ENCODE results near the gene NCOA3.

The NCOA3 gene

DNA sequence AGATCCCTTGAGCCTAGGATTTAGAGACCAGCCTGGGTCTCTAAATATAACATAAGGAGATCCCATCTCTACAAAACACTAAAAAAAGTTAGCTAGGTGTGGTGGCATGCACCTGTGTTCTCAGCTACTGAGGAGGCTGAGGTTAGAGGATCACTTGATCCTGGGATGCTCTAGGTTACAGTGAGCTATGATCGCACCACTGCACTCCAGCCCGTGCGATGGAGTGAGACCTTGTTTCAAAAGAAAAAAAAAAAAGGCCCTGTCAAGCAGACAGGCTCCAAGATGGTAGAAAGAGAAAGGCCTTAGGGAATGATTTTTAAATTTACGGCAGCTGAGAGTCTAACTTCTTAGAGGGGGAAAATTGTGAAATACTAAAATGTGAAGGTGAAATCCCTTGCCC lies 22.6 kb upstream of the NCOA3 start:
- Histone ChIP-seq H3K36me3 (ENCODE audit: insufficient read depth, low read length) (no peaks in the 10 kb centered on the region), H4K20me1 (ENCODE audit: insufficient read depth, low read length) (no peaks in the 10 kb centered on the region), H3K9ac (ENCODE audit: low read length) (peak overlapping the region; percentile 11; the same call in 1 of the 2 replicates), H3K4me2 (ENCODE audit: low read length) (peak overlapping the region; percentile 6; the same call in 1 of the 2 replicates), H3K27ac (ENCODE audit: low read depth, low read length, poor library complexity, severe bottlenecking) (peak overlapping the region; percentile 100), H3K9me2 (ENCODE audit: low read depth, low read length) (no peaks in the 10 kb centered on the region), H3F3A (ENCODE audit: insufficient read depth, low read length) (no peaks in the 10 kb centered on the region), H3K4me1 (ENCODE audit: insufficient read depth, low read length, severe bottlenecking) (peaks cover 73% of the 10 kb centered on the region), H3K27me3 (ENCODE audit: insufficient read depth, low read length) (no peaks in the 10 kb centered on the region), H2AFZ (ENCODE audit: low read length) (no peak overlapping the region), H3K9me3 (ENCODE audit: low read length) (no peaks in the 10 kb centered on the region), H3K79me2 (ENCODE audit: insufficient read depth, low read length) (no peaks in the 10 kb centered on the region), H3K4me3 (ENCODE audit: low read depth, low read length, poor library complexity, severe bottlenecking) (no peak overlapping the region)
- TF ChIP-seq EZH2 (IDR thresholded peaks at IDR 0.05; ENCODE audit: borderline replicate concordance, low read length) = no peak
- TF ChIP-seq, protein P1, sequence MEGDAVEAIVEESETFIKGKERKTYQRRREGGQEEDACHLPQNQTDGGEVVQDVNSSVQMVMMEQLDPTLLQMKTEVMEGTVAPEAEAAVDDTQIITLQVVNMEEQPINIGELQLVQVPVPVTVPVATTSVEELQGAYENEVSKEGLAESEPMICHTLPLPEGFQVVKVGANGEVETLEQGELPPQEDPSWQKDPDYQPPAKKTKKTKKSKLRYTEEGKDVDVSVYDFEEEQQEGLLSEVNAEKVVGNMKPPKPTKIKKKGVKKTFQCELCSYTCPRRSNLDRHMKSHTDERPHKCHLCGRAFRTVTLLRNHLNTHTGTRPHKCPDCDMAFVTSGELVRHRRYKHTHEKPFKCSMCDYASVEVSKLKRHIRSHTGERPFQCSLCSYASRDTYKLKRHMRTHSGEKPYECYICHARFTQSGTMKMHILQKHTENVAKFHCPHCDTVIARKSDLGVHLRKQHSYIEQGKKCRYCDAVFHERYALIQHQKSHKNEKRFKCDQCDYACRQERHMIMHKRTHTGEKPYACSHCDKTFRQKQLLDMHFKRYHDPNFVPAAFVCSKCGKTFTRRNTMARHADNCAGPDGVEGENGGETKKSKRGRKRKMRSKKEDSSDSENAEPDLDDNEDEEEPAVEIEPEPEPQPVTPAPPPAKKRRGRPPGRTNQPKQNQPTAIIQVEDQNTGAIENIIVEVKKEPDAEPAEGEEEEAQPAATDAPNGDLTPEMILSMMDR (IDR thresholded peaks at IDR 0.05; ENCODE audit: low read length) = no peak

DNA sequence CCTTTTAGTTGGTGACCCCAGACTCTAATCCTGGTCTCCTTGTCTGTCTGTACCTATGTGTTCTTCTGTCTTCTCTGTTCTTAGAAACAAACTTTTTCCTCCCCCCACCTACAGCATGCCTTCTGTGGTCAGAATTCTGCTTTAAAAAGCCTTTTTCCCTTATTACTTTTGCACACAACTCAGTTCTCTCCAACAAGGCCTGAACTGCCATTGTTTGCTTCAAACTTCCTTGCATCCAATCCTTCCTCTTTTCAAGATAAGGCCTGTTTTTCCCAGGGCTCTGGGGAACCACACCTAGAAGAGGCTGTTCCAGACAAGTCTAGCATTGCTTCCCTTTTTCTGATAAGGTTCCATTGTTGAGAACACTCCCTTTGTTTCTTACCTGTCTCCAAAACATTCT lies 22.2 kb upstream of the NCOA3 start:
- H2AFZ ChIP-seq (ENCODE audit: low read length) = no peak overlapping the region
- no peaks in the 10 kb centered on the region for H3K9me2 ChIP-seq (ENCODE audit: low read depth, low read length)
- H3K4me3 ChIP-seq (ENCODE audit: low read depth, low read length, poor library complexity, severe bottlenecking) = no peak overlapping the region
- H3K79me2 ChIP-seq (ENCODE audit: insufficient read depth, low read length) = no peaks in the 10 kb centered on the region
- H4K20me1 ChIP-seq (ENCODE audit: insufficient read depth, low read length) = no peaks in the 10 kb centered on the region
- no peak for TF ChIP-seq EZH2 (IDR thresholded peaks at IDR 0.05; ENCODE audit: borderline replicate concordance, low read length)
- TF ChIP-seq, protein P1 (IDR thresholded peaks at IDR 0.05; ENCODE audit: low read length) = no peak
- no peaks in the 10 kb centered on the region for H3K9me3 ChIP-seq (ENCODE audit: low read length)
- H3F3A ChIP-seq (ENCODE audit: insufficient read depth, low read length) = no peaks in the 10 kb centered on the region
- H3K36me3 ChIP-seq (ENCODE audit: insufficient read depth, low read length) = no peaks in the 10 kb centered on the region
- peaks cover 73% of the 10 kb centered on the region for H3K4me1 ChIP-seq (ENCODE audit: insufficient read depth, low read length, severe bottlenecking)
- peak overlapping the region; percentile 6; the same call in 1 of the 2 replicates for H3K4me2 ChIP-seq (ENCODE audit: low read length)
- peak overlapping the region; percentile 11; the same call in 1 of the 2 replicates for H3K9ac ChIP-seq (ENCODE audit: low read length)
- peak overlapping the region; percentile 100 for H3K27ac ChIP-seq (ENCODE audit: low read depth, low read length, poor library complexity, severe bottlenecking)
- H3K27me3 ChIP-seq (ENCODE audit: insufficient read depth, low read length) = no peaks in the 10 kb centered on the region

DNA sequence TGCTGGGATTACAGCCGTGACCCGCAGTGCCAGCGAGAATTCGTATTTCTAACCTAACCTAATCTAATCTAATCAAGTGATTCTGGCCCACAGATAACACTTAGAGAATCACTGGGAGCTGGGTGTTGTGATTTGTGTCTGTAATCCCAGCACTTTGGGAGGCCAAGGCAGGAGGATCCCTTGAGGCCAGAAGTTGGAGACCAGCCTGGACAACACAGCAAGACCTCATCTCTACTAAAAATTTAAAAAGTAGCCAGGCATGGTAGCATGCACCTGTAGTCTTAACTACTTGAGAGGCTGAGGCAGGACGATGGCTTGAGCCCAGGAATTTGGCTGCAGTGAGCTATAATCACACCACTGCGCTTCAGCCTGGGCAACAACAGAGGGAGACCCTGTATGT lies 21.4 kb upstream of the NCOA3 start:
- H3K27ac ChIP-seq (ENCODE audit: low read depth, low read length, poor library complexity, severe bottlenecking) = peak overlapping the region; percentile 100
- H3K79me2 ChIP-seq (ENCODE audit: insufficient read depth, low read length) = no peaks in the 10 kb centered on the region
- H3K4me2 ChIP-seq (ENCODE audit: low read length) = no peak overlapping the region
- H3K27me3 ChIP-seq (ENCODE audit: insufficient read depth, low read length) = no peaks in the 10 kb centered on the region
- H3K4me3 ChIP-seq (ENCODE audit: low read depth, low read length, poor library complexity, severe bottlenecking) = no peak overlapping the region
- H4K20me1 ChIP-seq (ENCODE audit: insufficient read depth, low read length) = no peaks in the 10 kb centered on the region
- H3F3A ChIP-seq (ENCODE audit: insufficient read depth, low read length) = no peaks in the 10 kb centered on the region
- no peak overlapping the region for H2AFZ ChIP-seq (ENCODE audit: low read length)
- H3K36me3 ChIP-seq (ENCODE audit: insufficient read depth, low read length) = no peaks in the 10 kb centered on the region
- H3K9ac ChIP-seq (ENCODE audit: low read length) = no peak overlapping the region
- H3K4me1 ChIP-seq (ENCODE audit: insufficient read depth, low read length, severe bottlenecking) = peaks cover 78% of the 10 kb centered on the region
- H3K9me2 ChIP-seq (ENCODE audit: low read depth, low read length) = no peaks in the 10 kb centered on the region
- TF ChIP-seq, protein P1 (IDR thresholded peaks at IDR 0.05; ENCODE audit: low read length) = no peak
- TF ChIP-seq EZH2 (IDR thresholded peaks at IDR 0.05; ENCODE audit: borderline replicate concordance, low read length) = no peak
- no peaks in the 10 kb centered on the region for H3K9me3 ChIP-seq (ENCODE audit: low read length)

Data from OCI-LY1 (cell line).